Measurements from ENCODE around the gene CMIP. TPM values are rescaled to one million over a fixed set of nuclear protein-coding genes. Genes with fewer than 3 reads are reported as not detected.
A peak's percentile ranks its signal among the peaks of the same experiment; 100 is the strongest.

The CMIP gene
- total RNA-seq, 1 experiment from 2014 or later, result 63.7 TPM

DNA sequence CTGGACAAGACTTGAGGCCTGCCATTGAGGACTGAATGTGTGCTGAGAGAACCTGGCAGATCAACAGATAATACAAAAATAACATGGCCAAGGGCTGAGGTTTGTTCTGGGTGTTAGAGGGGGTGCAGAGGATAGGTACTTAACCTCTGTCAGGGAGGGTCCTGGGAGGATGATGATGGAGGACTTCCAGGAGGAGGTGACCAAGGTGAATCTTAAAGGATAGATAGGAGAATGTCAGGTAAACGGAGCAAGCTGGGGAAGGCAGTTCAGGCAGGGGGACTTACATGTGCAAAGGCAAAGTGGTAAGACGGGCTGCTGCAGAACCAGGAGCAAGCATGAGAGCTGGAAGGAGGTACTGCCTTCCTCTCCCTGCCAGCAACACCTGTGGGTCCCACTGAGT is 214.6 kb downstream of the CMIP start:
- no peak overlapping the region for H3K4me3 Mint-ChIP-seq
- peaks cover 22% of the 10 kb centered on the region for H3K4me1 Mint-ChIP-seq
- ChIA-PET CTCF (interaction anchor here (1.1 to 1.5 kb wide), 2 partner anchors 36 to 38 kb away, joined by 3 to 9 read pairs; no protein-coding TSS in a partner anchor), POLR2A (interaction anchor here (0.7 kb wide), 1 partner anchor 54 kb away, joined by 3 read pairs; no protein-coding TSS in a partner anchor)
- H3K9me3 Mint-ChIP-seq, result no peaks in the 10 kb centered on the region
- no peaks in the 10 kb centered on the region for H3K27me3 Mint-ChIP-seq (ENCODE audit: low read depth)
- peak overlapping the region; percentile 79 for H3K27ac Mint-ChIP-seq
- DNase-seq (ENCODE audit: low spot score) (no peak), ATAC-seq (no peak)
- TF ChIP-seq E2F1 (CRISPR knock-in tag; IDR thresholded peaks at IDR 0.05) (no peak), ZNF425 (CRISPR knock-in tag; conservative IDR thresholded peaks at IDR 0.05) (no peak), SMAD3 (CRISPR knock-in tag; IDR thresholded peaks at IDR 0.05; ENCODE audit: borderline replicate concordance) (no peak), ATF6 (CRISPR knock-in tag; IDR thresholded peaks at IDR 0.05) (no peak), JUN (CRISPR knock-in tag; IDR thresholded peaks at IDR 0.05) (no peak), TCF7 (CRISPR knock-in tag; IDR thresholded peaks at IDR 0.05; ENCODE audit: low read depth) (no peak), TP53 (CRISPR knock-in tag; IDR thresholded peaks at IDR 0.05) (no peak)
- TF ChIP-seq, protein P1, sequence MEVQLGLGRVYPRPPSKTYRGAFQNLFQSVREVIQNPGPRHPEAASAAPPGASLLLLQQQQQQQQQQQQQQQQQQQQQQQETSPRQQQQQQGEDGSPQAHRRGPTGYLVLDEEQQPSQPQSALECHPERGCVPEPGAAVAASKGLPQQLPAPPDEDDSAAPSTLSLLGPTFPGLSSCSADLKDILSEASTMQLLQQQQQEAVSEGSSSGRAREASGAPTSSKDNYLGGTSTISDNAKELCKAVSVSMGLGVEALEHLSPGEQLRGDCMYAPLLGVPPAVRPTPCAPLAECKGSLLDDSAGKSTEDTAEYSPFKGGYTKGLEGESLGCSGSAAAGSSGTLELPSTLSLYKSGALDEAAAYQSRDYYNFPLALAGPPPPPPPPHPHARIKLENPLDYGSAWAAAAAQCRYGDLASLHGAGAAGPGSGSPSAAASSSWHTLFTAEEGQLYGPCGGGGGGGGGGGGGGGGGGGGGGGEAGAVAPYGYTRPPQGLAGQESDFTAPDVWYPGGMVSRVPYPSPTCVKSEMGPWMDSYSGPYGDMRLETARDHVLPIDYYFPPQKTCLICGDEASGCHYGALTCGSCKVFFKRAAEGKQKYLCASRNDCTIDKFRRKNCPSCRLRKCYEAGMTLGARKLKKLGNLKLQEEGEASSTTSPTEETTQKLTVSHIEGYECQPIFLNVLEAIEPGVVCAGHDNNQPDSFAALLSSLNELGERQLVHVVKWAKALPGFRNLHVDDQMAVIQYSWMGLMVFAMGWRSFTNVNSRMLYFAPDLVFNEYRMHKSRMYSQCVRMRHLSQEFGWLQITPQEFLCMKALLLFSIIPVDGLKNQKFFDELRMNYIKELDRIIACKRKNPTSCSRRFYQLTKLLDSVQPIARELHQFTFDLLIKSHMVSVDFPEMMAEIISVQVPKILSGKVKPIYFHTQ (CRISPR knock-in tag; IDR thresholded peaks at IDR 0.05), result no peak
- TF ChIP-seq, protein P2, sequence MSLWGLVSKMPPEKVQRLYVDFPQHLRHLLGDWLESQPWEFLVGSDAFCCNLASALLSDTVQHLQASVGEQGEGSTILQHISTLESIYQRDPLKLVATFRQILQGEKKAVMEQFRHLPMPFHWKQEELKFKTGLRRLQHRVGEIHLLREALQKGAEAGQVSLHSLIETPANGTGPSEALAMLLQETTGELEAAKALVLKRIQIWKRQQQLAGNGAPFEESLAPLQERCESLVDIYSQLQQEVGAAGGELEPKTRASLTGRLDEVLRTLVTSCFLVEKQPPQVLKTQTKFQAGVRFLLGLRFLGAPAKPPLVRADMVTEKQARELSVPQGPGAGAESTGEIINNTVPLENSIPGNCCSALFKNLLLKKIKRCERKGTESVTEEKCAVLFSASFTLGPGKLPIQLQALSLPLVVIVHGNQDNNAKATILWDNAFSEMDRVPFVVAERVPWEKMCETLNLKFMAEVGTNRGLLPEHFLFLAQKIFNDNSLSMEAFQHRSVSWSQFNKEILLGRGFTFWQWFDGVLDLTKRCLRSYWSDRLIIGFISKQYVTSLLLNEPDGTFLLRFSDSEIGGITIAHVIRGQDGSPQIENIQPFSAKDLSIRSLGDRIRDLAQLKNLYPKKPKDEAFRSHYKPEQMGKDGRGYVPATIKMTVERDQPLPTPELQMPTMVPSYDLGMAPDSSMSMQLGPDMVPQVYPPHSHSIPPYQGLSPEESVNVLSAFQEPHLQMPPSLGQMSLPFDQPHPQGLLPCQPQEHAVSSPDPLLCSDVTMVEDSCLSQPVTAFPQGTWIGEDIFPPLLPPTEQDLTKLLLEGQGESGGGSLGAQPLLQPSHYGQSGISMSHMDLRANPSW (CRISPR knock-in tag; conservative IDR thresholded peaks at IDR 0.05; ENCODE audit: low read depth), result no peak
- H3K36me3 Mint-ChIP-seq, result peaks cover 13% of the 10 kb centered on the region

DNA sequence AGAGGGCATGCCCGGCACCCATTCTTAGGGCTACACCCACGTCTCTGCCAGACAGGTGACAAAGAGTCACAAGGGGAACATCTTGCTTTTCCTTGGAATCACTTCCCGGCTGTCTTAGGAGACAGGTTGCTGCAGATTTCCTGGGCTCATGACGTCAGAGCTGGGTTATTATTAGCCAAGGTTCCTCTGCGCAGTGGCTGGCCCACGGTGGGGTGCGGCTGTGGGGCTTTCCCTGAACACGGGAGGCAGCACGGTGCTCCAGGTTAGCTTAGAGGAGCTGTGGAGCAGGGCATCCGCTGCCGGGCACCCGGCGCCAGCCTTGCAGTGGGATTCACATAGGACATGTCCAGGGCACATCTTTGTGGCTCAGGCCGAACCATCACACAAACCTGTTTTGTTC is 216.5 kb downstream of the CMIP start:
- Mint-ChIP-seq H3K4me1 (peaks cover 22% of the 10 kb centered on the region), H3K27me3 (ENCODE audit: low read depth) (no peaks in the 10 kb centered on the region), H3K27ac (peak overlapping the region; percentile 94), H3K4me3 (no peak overlapping the region), H3K9me3 (no peaks in the 10 kb centered on the region), H3K36me3 (peaks cover 21% of the 10 kb centered on the region)
- CTCF ChIA-PET, result no interaction called here
- POLR2A ChIA-PET, result no interaction called here
- ATAC-seq (no peak; the same call in 1 of the 2 replicates), DNase-seq (ENCODE audit: low spot score) (no peak)
- TF ChIP-seq FOXJ3 (CRISPR knock-in tag; IDR thresholded peaks at IDR 0.05; ENCODE audit: borderline replicate concordance) (no peak), TCF7 (CRISPR knock-in tag; IDR thresholded peaks at IDR 0.05; ENCODE audit: low read depth) (no peak), ATF6 (CRISPR knock-in tag; IDR thresholded peaks at IDR 0.05) (no peak), ZMAT4 (CRISPR knock-in tag; IDR thresholded peaks at IDR 0.05) (no peak), GTF2I (CRISPR knock-in tag; conservative IDR thresholded peaks at IDR 0.05) (no peak), E2F5 (CRISPR knock-in tag; IDR thresholded peaks at IDR 0.05) (no peak), SOX15 (CRISPR knock-in tag; IDR thresholded peaks at IDR 0.05) (no peak)
- TF ChIP-seq, protein P1 (CRISPR knock-in tag; IDR thresholded peaks at IDR 0.05), result no peak

Measured in WTC11 (cell line).